PC-3 (cell line): Measurements from ENCODE around the gene MGAT5.

Experiments used
- CTCF ChIP-seq: fragments of 300-600 bp; sonication (generic); conservative IDR thresholded peaks from 2 replicates; pipeline ENCODE4 v1.5.1; 2017; ENCODE audit warnings: antibody characterized with exemption, low read depth, mild to moderate bottlenecking, low read length
- EZH2phosphoT487 ChIP-seq: fragments of 300-600 bp; sonication (generic); IDR thresholded peaks from 2 replicates; pipeline ENCODE4 v1.6.1; 2018; ENCODE audit warnings: mild to moderate bottlenecking, antibody characterized with exemption, low read length, borderline replicate concordance

- TF ChIP-seq CTCF (peak; percentile 54), EZH2phosphoT487 (no peak)
Observed at GRCh38 chr2:134375935-134376334, 122.1 kb downstream of the MGAT5 start.
